Right atrium auricular region (tissue), 2 donors: Measurements from ENCODE around the gene LRCH1. TPM values are rescaled to one million over a fixed set of nuclear protein-coding genes. Genes with fewer than 3 reads are reported as not detected.
A peak's percentile ranks its signal among the peaks of the same experiment; 100 is the strongest.
"Not testable (repeated sequence)": the region's sequence is repeated elsewhere in the genome, so short reads cannot be mapped to it uniquely, and the experiment has no call there.

Experiments used
- DNase-seq: peaks from one replicate; pipeline ENCODE4 v3.0.0-alpha.2; 2019; ENCODE audit warnings: low spot score
- H3K27ac ChIP-seq, 2 donors: fragments of 200-600 bp; sonication (generic); 1 replicate in 1 of 2; 2 replicates in 1 of 2; pipeline ENCODE4 v1.5.1; 2016 to 2019
- H3K27me3 ChIP-seq, 2 donors: fragments of 200-600 bp; sonication (generic); one replicate each; pipeline versions ENCODE4 v1.5.1 to v1.6.0; 2017 to 2019
- H3K36me3 ChIP-seq: fragments of 200-600 bp; sonication (generic); one replicate; pipeline ENCODE4 v1.5.1; 2016
- H3K4me1 ChIP-seq, 2 donors: fragments of 200-600 bp; sonication (generic); one replicate each; pipeline versions ENCODE4 v1.5.1 to v1.6.0; 2017 to 2019
- H3K4me3 ChIP-seq, 2 donors: fragments of 200-600 bp; sonication (generic); 1 replicate in 1 of 2; 2 replicates in 1 of 2; pipeline ENCODE4 v1.5.1; 2017 to 2019; ENCODE audit warnings: mild to moderate bottlenecking in 1 of 2, moderate library complexity in 1 of 2
- H3K9me3 ChIP-seq, 2 donors: fragments of 200-600 bp; sonication (generic); one replicate each; pipeline ENCODE4 v1.5.1; 2019
- total RNA-seq, 2 donors: library from RNA; depleted of rRNA; stranded (reverse); fragments of >200 nt; gene quantifications; one replicate each; pipeline ENCODE4 v1.1.0, GENCODE V29; 2016
- TF ChIP-seq, protein P1 (sequence below), 2 donors: fragments of 200-600 bp; sonication (generic); IDR thresholded peaks; one replicate each; pipeline ENCODE4 v1.5.1; 2019; ENCODE audit warnings: antibody characterized with exemption in 2 of 2

LRCH1 gene
- total RNA-seq, 2 donors from 2014 or later: 6.9 to 10.9 TPM

DNA sequence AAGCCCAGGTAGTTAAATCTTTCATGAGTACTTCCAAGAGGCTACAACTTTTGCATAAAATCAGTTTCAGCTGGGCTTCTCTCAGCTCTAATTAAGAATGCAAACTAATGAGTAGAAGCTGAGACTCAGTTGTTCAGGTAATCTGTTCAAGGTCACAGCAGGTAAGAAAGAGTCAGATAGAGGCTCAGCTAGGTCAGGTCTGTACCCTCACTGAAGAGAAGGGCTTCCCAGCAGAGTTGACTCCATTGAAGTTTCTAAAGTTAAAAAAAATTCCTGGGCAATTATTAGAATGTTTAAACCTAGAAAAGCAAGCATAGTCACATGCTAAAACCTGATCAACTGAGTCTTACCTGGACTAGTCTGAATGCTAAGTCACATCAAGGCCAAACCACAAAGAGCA, 201.8 kb downstream of the LRCH1 start:
- H3K27ac ChIP-seq: no peak overlapping the region
- H3K4me3 ChIP-seq: no peak overlapping the region
- H3K9me3 ChIP-seq: no peaks in the 10 kb centered on the region
- H3K27me3 ChIP-seq: no peaks in the 10 kb centered on the region
- TF ChIP-seq, protein P1, sequence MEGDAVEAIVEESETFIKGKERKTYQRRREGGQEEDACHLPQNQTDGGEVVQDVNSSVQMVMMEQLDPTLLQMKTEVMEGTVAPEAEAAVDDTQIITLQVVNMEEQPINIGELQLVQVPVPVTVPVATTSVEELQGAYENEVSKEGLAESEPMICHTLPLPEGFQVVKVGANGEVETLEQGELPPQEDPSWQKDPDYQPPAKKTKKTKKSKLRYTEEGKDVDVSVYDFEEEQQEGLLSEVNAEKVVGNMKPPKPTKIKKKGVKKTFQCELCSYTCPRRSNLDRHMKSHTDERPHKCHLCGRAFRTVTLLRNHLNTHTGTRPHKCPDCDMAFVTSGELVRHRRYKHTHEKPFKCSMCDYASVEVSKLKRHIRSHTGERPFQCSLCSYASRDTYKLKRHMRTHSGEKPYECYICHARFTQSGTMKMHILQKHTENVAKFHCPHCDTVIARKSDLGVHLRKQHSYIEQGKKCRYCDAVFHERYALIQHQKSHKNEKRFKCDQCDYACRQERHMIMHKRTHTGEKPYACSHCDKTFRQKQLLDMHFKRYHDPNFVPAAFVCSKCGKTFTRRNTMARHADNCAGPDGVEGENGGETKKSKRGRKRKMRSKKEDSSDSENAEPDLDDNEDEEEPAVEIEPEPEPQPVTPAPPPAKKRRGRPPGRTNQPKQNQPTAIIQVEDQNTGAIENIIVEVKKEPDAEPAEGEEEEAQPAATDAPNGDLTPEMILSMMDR (IDR thresholded peaks at IDR 0.05): no peak
- H3K4me1 ChIP-seq: peaks cover 0 to 4% of the 10 kb centered on the region in 2 donors
- DNase-seq: no peak
- H3K36me3 ChIP-seq: peaks cover 16% of the 10 kb centered on the region

DNA sequence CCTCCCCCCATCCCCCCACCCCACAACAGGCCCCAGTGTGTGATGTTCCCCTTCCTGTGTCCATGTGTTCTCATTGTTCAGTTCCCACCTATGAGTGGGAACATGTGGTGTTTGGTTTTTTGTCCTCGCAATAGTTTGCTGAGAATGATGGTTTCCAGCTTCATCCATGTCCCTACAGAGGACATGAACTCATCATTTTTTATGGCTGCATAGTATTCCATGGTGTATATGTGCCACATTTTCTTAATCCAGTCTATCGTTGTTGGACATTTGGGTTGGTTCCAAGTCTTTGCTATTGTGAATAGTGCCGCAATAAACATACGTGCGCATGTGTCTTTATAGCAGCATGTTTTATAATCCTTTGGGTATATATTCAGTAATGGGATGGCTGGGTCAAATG, 202.5 kb downstream of the LRCH1 start:
- not testable (repeated sequence) for H3K36me3 ChIP-seq, H3K27me3 ChIP-seq, H3K9me3 ChIP-seq, H3K27ac ChIP-seq, H3K4me3 ChIP-seq, DNase-seq, H3K4me1 ChIP-seq

DNA sequence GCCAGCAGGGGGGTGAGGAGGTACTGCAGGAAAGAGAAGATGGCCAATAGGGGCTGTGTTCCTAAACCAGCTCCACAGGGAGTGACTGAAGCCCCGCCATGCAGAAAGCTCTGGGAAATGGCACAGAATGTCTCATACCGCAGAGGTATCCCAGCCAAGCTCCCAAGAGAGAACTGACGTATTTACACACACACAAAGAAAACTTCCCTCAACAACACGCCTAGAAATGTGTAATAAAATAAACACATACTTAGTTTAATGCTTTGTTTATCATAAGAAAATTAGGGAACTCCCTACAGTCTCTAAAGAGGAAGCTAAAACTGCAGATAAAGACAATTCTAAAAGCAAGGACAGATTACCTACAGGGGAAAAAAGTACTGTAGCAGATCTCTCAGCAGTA, 204.0 kb downstream of the LRCH1 start:
- no peaks in the 10 kb centered on the region for H3K27me3 ChIP-seq
- TF ChIP-seq, protein P1 (IDR thresholded peaks at IDR 0.05): no peak

DNA sequence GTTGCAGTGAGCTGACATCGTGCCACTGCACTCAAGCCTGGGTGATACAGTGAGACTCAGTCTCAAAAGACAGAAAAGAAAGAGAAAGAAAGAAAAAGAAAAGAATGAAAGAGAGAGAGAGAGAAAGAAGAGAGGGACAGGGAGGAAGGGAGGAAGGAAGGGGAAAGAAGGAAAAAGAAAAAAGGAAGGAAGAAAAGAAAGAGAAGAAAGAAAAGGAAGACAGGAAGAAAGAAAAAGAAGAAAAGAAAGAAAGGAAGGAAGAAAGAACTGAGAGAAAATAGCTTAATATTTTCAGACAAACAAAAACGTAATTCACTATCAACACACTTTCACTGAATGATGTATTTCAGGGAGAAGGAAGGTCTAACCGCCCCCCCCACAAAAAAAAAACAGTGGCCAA, 204.7 kb downstream of the LRCH1 start:
- Histone ChIP-seq H3K36me3 (no peaks in the 10 kb centered on the region), H3K27ac (no peak overlapping the region), H3K27me3 (no peaks in the 10 kb centered on the region), H3K9me3 (no peaks in the 10 kb centered on the region), H3K4me1 (peaks cover 0 to 4% of the 10 kb centered on the region in 2 donors), H3K4me3 (no peak overlapping the region)
- TF ChIP-seq, protein P1 (IDR thresholded peaks at IDR 0.05): no peak
- DNase-seq: no peak

More for the DNA sequence above, 204.0 kb downstream of the LRCH1 start:
- no peak overlapping the region for H3K4me3 ChIP-seq
- H3K36me3 ChIP-seq: no peaks in the 10 kb centered on the region
- peaks cover 0 to 4% of the 10 kb centered on the region in 2 donors for H3K4me1 ChIP-seq
- no peak for DNase-seq
- H3K27ac ChIP-seq: no peak overlapping the region
- H3K9me3 ChIP-seq: no peaks in the 10 kb centered on the region

GRCh38 chr13:46759846-46760245, 206.9 kb downstream of the LRCH1 start:
- TF ChIP-seq, protein P1 (IDR thresholded peaks at IDR 0.05): no peak
- no peaks in the 10 kb centered on the region for H3K27me3 ChIP-seq
- H3K9me3 ChIP-seq: no peaks in the 10 kb centered on the region
- no peaks in the 10 kb centered on the region for H3K36me3 ChIP-seq
- DNase-seq: no peak
- H3K4me1 ChIP-seq: peaks cover 0 to 4% of the 10 kb centered on the region in 2 donors
- peak overlapping the region in 1 of 2 donors; percentile 45 for H3K27ac ChIP-seq
- no peak overlapping the region for H3K4me3 ChIP-seq

DNA sequence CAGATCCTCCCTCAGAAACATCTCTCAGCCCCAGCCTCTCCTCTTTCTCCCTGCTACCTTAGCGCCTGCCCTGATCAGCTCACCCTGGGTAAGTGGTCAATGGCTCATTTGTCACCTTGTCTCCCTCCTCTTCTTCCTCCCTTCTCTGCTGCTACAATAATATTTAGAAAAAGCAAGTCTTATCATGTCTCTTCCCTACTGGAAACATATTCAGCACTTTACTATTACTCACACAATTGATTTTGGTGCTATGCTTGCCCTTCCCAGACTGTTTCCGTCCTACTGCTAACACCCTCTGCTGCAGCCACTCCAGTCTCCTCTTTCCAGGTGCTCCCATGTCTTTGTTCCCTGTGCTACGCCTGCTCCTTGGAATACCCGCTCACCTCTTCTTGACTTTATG, 208.2 kb downstream of the LRCH1 start:
- Histone ChIP-seq H3K4me3 (no peak overlapping the region), H3K36me3 (no peaks in the 10 kb centered on the region), H3K9me3 (no peaks in the 10 kb centered on the region), H3K27me3 (no peaks in the 10 kb centered on the region), H3K4me1 (peaks cover 0 to 4% of the 10 kb centered on the region in 2 donors), H3K27ac (no peak overlapping the region)
- TF ChIP-seq, protein P1 (IDR thresholded peaks at IDR 0.05): no peak
- no peak for DNase-seq
